DND-41 (cell line): ENCODE data around the gene ZCCHC14.

Experiments
- EZH2 ChIP-seq: IDR thresholded peaks from 3 replicates; pipeline ENCODE4 v1.6.1; 2012; ENCODE audit warnings: borderline replicate concordance, low read depth, mild to moderate bottlenecking, moderate library complexity, low read length, inconsistent platforms; ENCODE audit not compliant: severe bottlenecking
- TF ChIP-seq, protein P1 (sequence below): IDR thresholded peaks from 2 replicates; pipeline ENCODE4 v1.5.1; 2012; ENCODE audit warnings: borderline replicate concordance, low read length, moderate library complexity, mild to moderate bottlenecking; ENCODE audit not compliant: poor library complexity, severe bottlenecking; ENCODE audit errors: extremely low read depth

DNA sequence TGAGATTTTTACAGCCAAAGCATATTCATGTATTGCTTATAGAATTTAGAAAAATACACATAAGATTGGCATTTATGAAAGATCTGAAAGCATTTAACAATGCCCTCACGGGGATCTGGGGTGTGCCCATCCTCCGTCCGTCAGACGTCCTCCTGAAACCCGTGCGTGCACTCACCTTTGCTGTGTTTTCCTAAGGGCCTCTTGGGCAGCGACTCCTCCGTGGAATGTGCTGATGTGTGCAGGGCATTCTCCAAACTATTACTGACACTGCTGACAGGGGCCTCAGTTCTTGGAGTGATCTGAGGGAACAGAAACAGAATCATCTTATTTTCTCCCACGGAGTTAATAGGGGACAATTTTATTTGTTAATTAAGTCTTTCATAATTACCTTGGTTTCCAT lies 33.0 kb downstream of the ZCCHC14 start:
- TF ChIP-seq, protein P1, sequence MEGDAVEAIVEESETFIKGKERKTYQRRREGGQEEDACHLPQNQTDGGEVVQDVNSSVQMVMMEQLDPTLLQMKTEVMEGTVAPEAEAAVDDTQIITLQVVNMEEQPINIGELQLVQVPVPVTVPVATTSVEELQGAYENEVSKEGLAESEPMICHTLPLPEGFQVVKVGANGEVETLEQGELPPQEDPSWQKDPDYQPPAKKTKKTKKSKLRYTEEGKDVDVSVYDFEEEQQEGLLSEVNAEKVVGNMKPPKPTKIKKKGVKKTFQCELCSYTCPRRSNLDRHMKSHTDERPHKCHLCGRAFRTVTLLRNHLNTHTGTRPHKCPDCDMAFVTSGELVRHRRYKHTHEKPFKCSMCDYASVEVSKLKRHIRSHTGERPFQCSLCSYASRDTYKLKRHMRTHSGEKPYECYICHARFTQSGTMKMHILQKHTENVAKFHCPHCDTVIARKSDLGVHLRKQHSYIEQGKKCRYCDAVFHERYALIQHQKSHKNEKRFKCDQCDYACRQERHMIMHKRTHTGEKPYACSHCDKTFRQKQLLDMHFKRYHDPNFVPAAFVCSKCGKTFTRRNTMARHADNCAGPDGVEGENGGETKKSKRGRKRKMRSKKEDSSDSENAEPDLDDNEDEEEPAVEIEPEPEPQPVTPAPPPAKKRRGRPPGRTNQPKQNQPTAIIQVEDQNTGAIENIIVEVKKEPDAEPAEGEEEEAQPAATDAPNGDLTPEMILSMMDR, result no peak
- TF ChIP-seq EZH2, result no peak
